Body of pancreas (tissue), 4 donors: ENCODE data around the gene COG2. TPM values are rescaled to one million over a fixed set of nuclear protein-coding genes. Genes with fewer than 3 reads are reported as not detected.
"Not testable (repeated sequence)": the region's sequence is repeated elsewhere in the genome, so short reads cannot be mapped to it uniquely, and the experiment has no call there.

Experiments
- ATAC-seq: fragments of 150-250 bp; one replicate; pipeline ENCODE4 v1.9.1; 2016
- DNase-seq, 4 donors: peaks; one replicate each; pipeline ENCODE4 v3.0.0-alpha.2; 2019
- H3K27ac ChIP-seq, 4 donors: fragments of 200-600 bp; sonication (generic); 1 replicate in 3 of 4; 2 replicates in 1 of 4; pipeline versions ENCODE4 v1.5.1 to v1.6.1; 2016 to 2019; ENCODE audit warnings: mild to moderate bottlenecking in 1 of 4, mixed read lengths in 1 of 4, moderate library complexity in 1 of 4
- H3K27me3 ChIP-seq, 2 donors: fragments of 200-600 bp; sonication (generic); one replicate each; pipeline ENCODE4 v1.6.0; 2016; ENCODE audit warnings: mild to moderate bottlenecking in 1 of 2
- H3K36me3 ChIP-seq, 2 donors: fragments of 200-600 bp; sonication (generic); replicated peaks in 1 of 2; 2 replicates each; pipeline ENCODE4 v1.5.1; 2016; ENCODE audit warnings: low read depth in 2 of 2; ENCODE audit not compliant: insufficient read depth in 1 of 2
- H3K4me1 ChIP-seq: fragments of 200-600 bp; sonication (generic); one replicate; pipeline ENCODE4 v1.6.0; 2016
- H3K4me3 ChIP-seq, 2 donors: fragments of 200-600 bp; sonication (generic); 1 replicate in 1 of 2; 2 replicates in 1 of 2; pipeline ENCODE4 v1.5.1; 2016 to 2019
- H3K9me3 ChIP-seq, 3 donors: fragments of 200-600 bp; sonication (generic); 1 replicate in 2 of 3; 2 replicates in 1 of 3; pipeline ENCODE4 v1.5.1; 2016
- POLR2A ChIP-seq, 3 donors: fragments of 450-650 bp; IDR thresholded peaks; one replicate each; pipeline ENCODE4 v1.6.1; 2016; ENCODE audit warnings: antibody characterized with exemption in 3 of 3, mild to moderate bottlenecking in 2 of 3
- WGBS, 2 donors: methylation state at CpG; one replicate each; pipeline ENCODE4 v1.1.5; 2017; 5-methylcytosine and 5-hydroxymethylcytosine counted together
- intact Hi-C: fragments of 100-400 bp; cut with DNase I; formaldehyde crosslinking; loops from one replicate; pipeline ENCODE4 v1.15.1; 2023
- total RNA-seq, 2 donors: library from RNA; depleted of rRNA; stranded (reverse); fragments of >200 nt; gene quantifications; one replicate each; pipeline ENCODE4 v1.1.0, GENCODE V29; 2016
- TF ChIP-seq, protein P1 (sequence below), 7 experiments: fragments of 450-650 bp in 4 of 7; fragments of 200-600 bp in 3 of 7; sonication (generic) in 3 of 7; IDR thresholded peaks; one replicate each; pipeline ENCODE4 v1.5.1; 2016 to 2019; ENCODE audit warnings: antibody characterized with exemption in 7 of 7

COG2 gene
- total RNA-seq, 2 donors from 2014 or later = 13.7 to 26.0 TPM

DNA sequence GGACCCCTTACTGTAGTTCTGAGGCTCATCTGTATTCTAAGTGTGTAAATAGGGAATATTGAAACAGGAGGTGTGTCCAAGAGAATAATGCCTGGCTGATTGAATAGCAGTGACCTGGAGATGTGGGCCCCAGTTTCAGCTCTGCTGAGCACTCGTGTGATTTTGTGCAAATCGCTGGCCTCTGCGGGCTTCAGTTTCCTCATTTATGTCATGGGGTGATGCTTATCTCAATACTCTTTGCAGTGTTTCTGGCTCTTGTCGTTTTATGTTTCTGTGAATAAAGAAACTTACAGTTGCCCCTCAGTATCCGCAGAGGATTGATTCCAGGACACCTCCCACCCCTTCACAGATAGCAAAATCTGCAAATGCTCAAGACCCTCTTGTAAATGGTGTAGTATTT, 5.0 kb downstream of the COG2 start:
- Histone ChIP-seq H3K9me3 (no peaks in the 10 kb centered on the region), H3K36me3 (no peaks in the 10 kb centered on the region), H3K4me3 (no peak overlapping the region), H3K27ac (no peak overlapping the region), H3K4me1 (peaks cover 35% of the 10 kb centered on the region), H3K27me3 (no peaks in the 10 kb centered on the region)
- TF ChIP-seq POLR2A (IDR thresholded peaks at IDR 0.05) = no peak
- TF ChIP-seq, protein P1, sequence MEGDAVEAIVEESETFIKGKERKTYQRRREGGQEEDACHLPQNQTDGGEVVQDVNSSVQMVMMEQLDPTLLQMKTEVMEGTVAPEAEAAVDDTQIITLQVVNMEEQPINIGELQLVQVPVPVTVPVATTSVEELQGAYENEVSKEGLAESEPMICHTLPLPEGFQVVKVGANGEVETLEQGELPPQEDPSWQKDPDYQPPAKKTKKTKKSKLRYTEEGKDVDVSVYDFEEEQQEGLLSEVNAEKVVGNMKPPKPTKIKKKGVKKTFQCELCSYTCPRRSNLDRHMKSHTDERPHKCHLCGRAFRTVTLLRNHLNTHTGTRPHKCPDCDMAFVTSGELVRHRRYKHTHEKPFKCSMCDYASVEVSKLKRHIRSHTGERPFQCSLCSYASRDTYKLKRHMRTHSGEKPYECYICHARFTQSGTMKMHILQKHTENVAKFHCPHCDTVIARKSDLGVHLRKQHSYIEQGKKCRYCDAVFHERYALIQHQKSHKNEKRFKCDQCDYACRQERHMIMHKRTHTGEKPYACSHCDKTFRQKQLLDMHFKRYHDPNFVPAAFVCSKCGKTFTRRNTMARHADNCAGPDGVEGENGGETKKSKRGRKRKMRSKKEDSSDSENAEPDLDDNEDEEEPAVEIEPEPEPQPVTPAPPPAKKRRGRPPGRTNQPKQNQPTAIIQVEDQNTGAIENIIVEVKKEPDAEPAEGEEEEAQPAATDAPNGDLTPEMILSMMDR (IDR thresholded peaks at IDR 0.05) = no peak
- intact Hi-C loops = loop anchor here (10.0 kb wide), 1 partner anchor 127 kb away; no protein-coding TSS in a partner anchor
- DNase-seq (no peak), ATAC-seq (no peak)
- 60 to 74% methylated on average over 5 of the region's 5 CpGs for WGBS, 2 donors

GRCh38 chr1:230648114-230648513, 5.8 kb downstream of the COG2 start:
- DNase-seq (no peak), ATAC-seq (no peak)
- intact Hi-C loops = loop anchor here (10.0 kb wide), 1 partner anchor 127 kb away; no protein-coding TSS in a partner anchor
- no peak overlapping the region for H3K27ac ChIP-seq
- H3K36me3 ChIP-seq = no peaks in the 10 kb centered on the region
- H3K4me3 ChIP-seq = no peak overlapping the region
- H3K27me3 ChIP-seq = no peaks in the 10 kb centered on the region
- WGBS, 2 donors = 91 to 97% methylated on average over 3 of the region's 3 CpGs
- no peaks in the 10 kb centered on the region for H3K9me3 ChIP-seq
- TF ChIP-seq, protein P1 (IDR thresholded peaks at IDR 0.05) = no peak
- no peak for TF ChIP-seq POLR2A (IDR thresholded peaks at IDR 0.05)
- peaks cover 34% of the 10 kb centered on the region for H3K4me1 ChIP-seq

DNA sequence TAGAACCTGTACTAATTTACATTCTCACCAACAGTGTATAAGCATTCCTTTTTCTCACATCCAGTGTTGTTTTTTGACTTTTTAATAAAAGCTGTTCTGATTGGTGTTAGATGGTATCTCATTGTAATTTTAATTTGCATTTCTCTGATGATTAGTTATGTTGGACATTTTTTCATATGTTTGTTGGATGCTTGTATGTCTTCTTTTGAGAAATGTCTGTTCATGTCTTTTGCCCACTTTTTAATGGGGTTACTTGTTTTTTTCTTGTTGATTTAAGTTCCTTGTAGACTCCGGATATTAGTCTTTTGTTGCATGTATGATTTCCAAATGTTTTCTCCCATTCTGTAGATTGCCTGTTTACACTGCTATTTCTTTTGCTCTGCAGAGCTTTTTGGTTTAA, 8.0 kb downstream of the COG2 start:
- H3K4me1 ChIP-seq = peaks cover 12% of the 10 kb centered on the region
- H3K27ac ChIP-seq = no peak overlapping the region
- DNase-seq (no peak), ATAC-seq (no peak)
- 97 to 100% methylated on average over 1 of the region's 1 CpG for WGBS, 2 donors
- intact Hi-C loops = no loop called here
- no peaks in the 10 kb centered on the region for H3K27me3 ChIP-seq
- no peaks in the 10 kb centered on the region for H3K36me3 ChIP-seq
- TF ChIP-seq, protein P1 (IDR thresholded peaks at IDR 0.05) = no peak
- TF ChIP-seq POLR2A (IDR thresholded peaks at IDR 0.05) = no peak
- no peaks in the 10 kb centered on the region for H3K9me3 ChIP-seq
- H3K4me3 ChIP-seq = no peak overlapping the region

GRCh38 chr1:230651235-230651634, 9.0 kb downstream of the COG2 start:
- ATAC-seq (no peak), DNase-seq (no peak)
- no peak overlapping the region for H3K4me3 ChIP-seq
- peaks cover 11% of the 10 kb centered on the region for H3K4me1 ChIP-seq
- no peaks in the 10 kb centered on the region for H3K27me3 ChIP-seq
- no peaks in the 10 kb centered on the region for H3K36me3 ChIP-seq
- H3K9me3 ChIP-seq = no peaks in the 10 kb centered on the region
- H3K27ac ChIP-seq = no peak overlapping the region
- WGBS, 2 donors = 82 to 84% methylated on average over 2 of the region's 2 CpGs
- intact Hi-C loops = no loop called here
- TF ChIP-seq, protein P1 (IDR thresholded peaks at IDR 0.05) = no peak
- TF ChIP-seq POLR2A (IDR thresholded peaks at IDR 0.05) = no peak

DNA sequence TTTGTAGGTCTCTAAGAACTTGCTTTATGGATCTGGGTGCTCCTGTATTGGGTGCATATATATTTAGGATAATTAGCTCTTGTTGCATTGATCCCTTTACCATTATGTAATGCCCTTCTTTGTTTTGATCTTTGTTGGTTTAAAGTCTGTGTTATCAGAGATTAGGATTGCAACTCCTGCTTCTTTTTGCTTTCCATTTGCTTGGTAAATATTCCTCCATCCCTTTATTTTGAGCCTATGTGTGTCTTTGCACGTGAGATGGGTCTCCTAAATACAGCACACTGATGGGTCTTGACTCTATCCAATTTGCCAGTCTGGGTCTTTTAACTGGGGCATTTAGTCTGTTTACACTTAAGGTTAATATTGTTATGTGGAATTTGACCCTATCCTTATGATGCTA, 14.4 kb downstream of the COG2 start:
- H3K36me3 ChIP-seq, ATAC-seq, H3K4me1 ChIP-seq, H3K27ac ChIP-seq, H3K9me3 ChIP-seq, DNase-seq, intact Hi-C loops, H3K4me3 ChIP-seq, H3K27me3 ChIP-seq: not testable (repeated sequence)
- 88 to 90% methylated on average over 1 of the region's 1 CpG for WGBS, 2 donors

GRCh38 chr1:230658103-230658502, 15.8 kb downstream of the COG2 start:
- H3K36me3 ChIP-seq, H3K27me3 ChIP-seq, H3K4me1 ChIP-seq, H3K4me3 ChIP-seq, ATAC-seq, intact Hi-C loops, DNase-seq, H3K27ac ChIP-seq, H3K9me3 ChIP-seq: not testable (repeated sequence)
- WGBS, 2 donors = 92 to 100% methylated on average over 1 of the region's 1 CpG
